ENCODE measurements around the gene CDC73.

DNA sequence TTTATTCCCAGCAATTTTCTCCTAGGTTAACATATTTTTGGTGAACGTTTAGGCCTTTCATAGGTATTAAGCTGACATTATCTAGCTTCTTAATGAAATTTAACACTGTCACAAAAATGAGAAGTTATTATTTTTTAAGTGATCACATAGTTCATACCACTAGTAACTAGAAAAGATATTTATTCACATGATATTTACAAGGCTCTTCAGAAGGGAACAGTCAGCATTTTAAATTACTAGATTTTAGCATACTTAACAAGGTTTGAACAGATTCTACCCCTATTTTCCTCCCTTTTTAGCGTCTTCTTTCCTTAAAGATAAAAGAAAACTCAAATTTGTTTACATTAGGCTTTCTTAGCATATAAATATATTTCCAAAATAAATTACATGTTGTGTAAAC, 130.1 kb downstream of the CDC73 start:
- TF ChIP-seq, protein P1, sequence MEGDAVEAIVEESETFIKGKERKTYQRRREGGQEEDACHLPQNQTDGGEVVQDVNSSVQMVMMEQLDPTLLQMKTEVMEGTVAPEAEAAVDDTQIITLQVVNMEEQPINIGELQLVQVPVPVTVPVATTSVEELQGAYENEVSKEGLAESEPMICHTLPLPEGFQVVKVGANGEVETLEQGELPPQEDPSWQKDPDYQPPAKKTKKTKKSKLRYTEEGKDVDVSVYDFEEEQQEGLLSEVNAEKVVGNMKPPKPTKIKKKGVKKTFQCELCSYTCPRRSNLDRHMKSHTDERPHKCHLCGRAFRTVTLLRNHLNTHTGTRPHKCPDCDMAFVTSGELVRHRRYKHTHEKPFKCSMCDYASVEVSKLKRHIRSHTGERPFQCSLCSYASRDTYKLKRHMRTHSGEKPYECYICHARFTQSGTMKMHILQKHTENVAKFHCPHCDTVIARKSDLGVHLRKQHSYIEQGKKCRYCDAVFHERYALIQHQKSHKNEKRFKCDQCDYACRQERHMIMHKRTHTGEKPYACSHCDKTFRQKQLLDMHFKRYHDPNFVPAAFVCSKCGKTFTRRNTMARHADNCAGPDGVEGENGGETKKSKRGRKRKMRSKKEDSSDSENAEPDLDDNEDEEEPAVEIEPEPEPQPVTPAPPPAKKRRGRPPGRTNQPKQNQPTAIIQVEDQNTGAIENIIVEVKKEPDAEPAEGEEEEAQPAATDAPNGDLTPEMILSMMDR (conservative IDR thresholded peaks at IDR 0.05; ENCODE audit: low read depth, low read length), result no peak
- no peak for TF ChIP-seq EZH2 (IDR thresholded peaks at IDR 0.05; ENCODE audit: low read length, unreplicated experiment)

All from PC-3 (cell line).